HT1080 (cell line): ENCODE data around the gene NAGK. TPM values are rescaled to one million over a fixed set of nuclear protein-coding genes. Genes with fewer than 3 reads are reported as not detected.
A peak's percentile ranks its signal among the peaks of the same experiment; 100 is the strongest.
"Not testable (repeated sequence)": the region's sequence is repeated elsewhere in the genome, so short reads cannot be mapped to it uniquely, and the experiment has no call there.

Experiments
- DNase-seq: peaks from one replicate; pipeline ENCODE4 v3.0.0-alpha.2; 2015; ENCODE audit warnings: low read depth
- total RNA-seq: library from RNA; depleted of rRNA; stranded (reverse); fragments of >200 nt; shearing (Covaris generic); gene quantifications from 2 replicates; pipeline ENCODE4 v1.2.3, GENCODE V29; 2014; rRNA removed

NAGK gene
- total RNA-seq, 1 experiment from 2014 or later = 45.5 TPM

DNA sequence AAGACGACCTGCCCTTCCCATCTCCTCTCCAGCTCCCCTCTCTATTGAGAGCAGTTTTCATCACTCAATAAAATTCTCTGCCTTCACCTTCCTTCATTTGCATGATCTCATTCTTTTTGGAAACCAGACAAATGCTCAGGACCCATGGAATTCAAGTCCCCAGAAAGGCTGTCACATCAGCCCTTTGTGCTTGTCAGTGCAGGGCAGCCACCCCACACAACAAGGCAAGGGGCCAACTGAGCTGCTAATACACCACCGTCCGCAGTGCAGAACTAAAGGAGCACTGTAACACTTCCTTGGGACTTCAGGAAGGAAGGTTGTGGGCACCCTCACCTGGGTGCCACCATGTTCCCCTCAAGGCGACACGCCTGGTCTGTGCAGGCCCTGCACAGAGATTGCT, 35.4 kb downstream of the NAGK start:
- DNase-seq = no peak

GRCh38 chr2:71106463-71106862, 38.0 kb downstream of the NAGK start:
- not testable (repeated sequence) for DNase-seq

DNA sequence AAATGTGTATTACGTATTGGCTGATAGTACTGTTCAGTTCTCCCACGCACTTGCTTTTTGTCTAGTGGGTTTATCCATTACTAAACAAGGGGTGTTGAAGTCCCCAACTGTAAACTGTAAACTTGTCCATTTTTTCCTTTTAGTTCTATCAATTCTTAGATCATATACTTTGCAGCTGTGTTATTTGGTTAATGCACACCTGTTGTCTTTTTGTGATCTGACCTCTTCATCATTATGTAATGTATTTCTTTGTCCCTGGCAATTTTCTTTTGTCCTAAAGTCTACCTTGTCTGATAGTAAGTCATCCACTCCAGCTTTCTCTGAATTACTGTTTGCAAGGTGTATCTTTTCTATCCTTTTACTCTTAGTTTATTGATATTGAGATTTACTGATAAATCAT, 39.6 kb downstream of the NAGK start:
- DNase-seq = no peak

- no peak for DNase-seq
Measured at GRCh38 chr2:71113843-71114242, 45.4 kb downstream of the NAGK start.

DNA sequence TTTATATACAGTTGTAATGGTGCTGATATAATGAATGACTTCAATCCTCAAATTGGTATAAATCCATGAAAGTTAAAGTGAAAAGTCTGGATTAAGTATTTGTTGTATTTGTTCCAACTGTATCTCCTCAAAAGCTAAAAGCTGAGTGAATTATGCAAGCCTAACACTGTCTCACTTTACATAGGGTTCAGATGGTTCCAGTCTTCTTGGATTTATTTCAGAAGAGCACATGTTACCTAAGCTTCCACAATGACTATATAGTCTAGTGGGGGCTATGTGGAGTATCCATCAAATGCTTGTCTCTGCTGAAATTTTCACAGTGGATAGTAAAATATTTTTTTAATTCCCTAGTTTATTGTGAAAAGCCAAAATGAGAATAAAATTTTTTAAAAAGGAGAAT, 48.6 kb downstream of the NAGK start:
- no peak for DNase-seq

- no peak for DNase-seq
Measured at GRCh38 chr2:71120195-71120594, 51.7 kb downstream of the NAGK start.

DNA sequence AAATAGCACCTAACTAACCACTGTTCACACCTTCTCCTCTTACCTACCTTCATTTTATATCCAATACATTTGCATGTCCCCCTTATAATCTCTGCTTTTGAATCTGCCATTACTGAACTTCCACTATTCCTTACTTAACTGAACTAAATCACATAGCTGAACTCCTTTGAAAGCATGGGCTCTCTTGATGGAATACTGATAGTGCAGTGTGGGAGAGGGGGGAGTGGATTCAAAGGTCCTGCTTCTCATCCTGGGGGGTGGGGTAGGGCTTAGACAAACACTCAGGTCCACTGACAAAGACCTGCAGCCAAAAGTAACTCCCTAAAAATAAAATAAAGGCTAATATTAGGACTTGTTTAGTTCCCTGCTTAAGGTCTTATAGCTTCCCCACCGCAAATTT, 53.0 kb downstream of the NAGK start:
- DNase-seq = no peak

- peak; percentile 30 for DNase-seq
Measured at GRCh38 chr2:71122387-71123298, 54.2 kb downstream of the NAGK start.

- DNase-seq = no peak
Measured at GRCh38 chr2:71125506-71126294, 57.3 kb downstream of the NAGK start.

GRCh38 chr2:71126957-71127356, 58.5 kb downstream of the NAGK start:
- DNase-seq = no peak

Other genes with a start within 250 kb of the NAGK start
- gene CLEC4F, start 248.0 kb upstream of the NAGK start, total RNA-seq = not detected in 2 replicates
- gene CD207, start 232.8 kb upstream of the NAGK start, total RNA-seq = not detected in 2 replicates
- not detected in 2 replicates for gene VAX2, start 168.1 kb upstream of the NAGK start, total RNA-seq
- not detected in 2 replicates for gene ATP6V1B1, start 132.7 kb upstream of the NAGK start, total RNA-seq
- 0.03 TPM in 1 of 2 replicates, not detected in the other for gene ANKRD53, start 90.0 kb upstream of the NAGK start, total RNA-seq
- gene TEX261, start 73.8 kb upstream of the NAGK start, total RNA-seq = 38.4 and 60.1 TPM in 2 replicates
- gene MCEE, start 61.6 kb downstream of the NAGK start, total RNA-seq = 6.5 and 8.5 TPM in 2 replicates
- 22.7 and 26.6 TPM in 2 replicates for gene MPHOSPH10, start 62.0 kb downstream of the NAGK start, total RNA-seq
- gene PAIP2B, start 158.5 kb downstream of the NAGK start, total RNA-seq = 0.08 and 0.10 TPM in 2 replicates